Mesenchymal stem cell (in vitro differentiated cells and primary cell): ENCODE results near the gene IFT122.
"Not testable (repeated sequence)": the region's sequence is repeated elsewhere in the genome, so short reads cannot be mapped to it uniquely, and the experiment has no call there.

ENCODE experiments used
- DNase-seq: peaks from one replicate; pipeline ENCODE4 v3.0.0-alpha.2; 2013
- H2AFZ ChIP-seq: one replicate; pipeline ENCODE4 v1.6.1; 2013; ENCODE audit warnings: low read depth, mild to moderate bottlenecking, control low read depth, inconsistent platforms, low read length, moderate library complexity
- H2AK5ac ChIP-seq: 2 replicates; pipeline ENCODE4 v1.6.1; 2013; ENCODE audit warnings: low read length, moderate library complexity, mild to moderate bottlenecking, inconsistent platforms; ENCODE audit not compliant: severe bottlenecking
- H2BK120ac ChIP-seq: one replicate; pipeline ENCODE4 v1.6.1; 2013; ENCODE audit warnings: low read depth, mild to moderate bottlenecking, inconsistent platforms, low read length, moderate library complexity
- H2BK12ac ChIP-seq, 2 experiments: one replicate each; pipeline ENCODE4 v1.6.1; 2013; ENCODE audit warnings: inconsistent platforms in 2 of 2, low read length in 2 of 2, mild to moderate bottlenecking in 2 of 2, moderate library complexity in 2 of 2, control low read depth in 1 of 2
- H2BK15ac ChIP-seq: one replicate; pipeline ENCODE4 v1.6.1; 2013; ENCODE audit warnings: mild to moderate bottlenecking, low read depth, inconsistent platforms; ENCODE audit not compliant: poor library complexity, severe bottlenecking
- H2BK5ac ChIP-seq: 2 replicates; pipeline ENCODE4 v1.6.1; 2013; ENCODE audit warnings: low read depth, mild to moderate bottlenecking, low read length, control low read depth, inconsistent platforms; ENCODE audit not compliant: poor library complexity, severe bottlenecking
- H3K14ac ChIP-seq, 2 experiments: one replicate each; pipeline ENCODE4 v1.6.1; 2013; ENCODE audit warnings: inconsistent platforms in 2 of 2, low read length in 2 of 2, control low read depth in 1 of 2, mild to moderate bottlenecking in 1 of 2, moderate library complexity in 1 of 2
- H3K18ac ChIP-seq, 2 experiments: one replicate each; pipeline ENCODE4 v1.6.1; 2013; ENCODE audit warnings: inconsistent platforms in 2 of 2, low read length in 2 of 2, control low read depth in 1 of 2, low read depth in 1 of 2, mild to moderate bottlenecking in 1 of 2
- H3K23ac ChIP-seq, 2 experiments: one replicate each; pipeline ENCODE4 v1.6.1; 2013; ENCODE audit warnings: inconsistent platforms in 2 of 2, low read length in 2 of 2, mild to moderate bottlenecking in 2 of 2, moderate library complexity in 2 of 2, control low read depth in 1 of 2
- H3K27ac ChIP-seq: 2 replicates; pipeline ENCODE4 v1.5.1; 2013; ENCODE audit warnings: mild to moderate bottlenecking, moderate library complexity, low read length, control low read depth, inconsistent platforms; ENCODE audit not compliant: poor library complexity, severe bottlenecking
- H3K27me3 ChIP-seq, 2 experiments: 2 replicates each; pipeline versions ENCODE4 v1.6.1 to v1.7.0; 2013; ENCODE audit warnings: low read length in 2 of 2, mild to moderate bottlenecking in 2 of 2, moderate library complexity in 2 of 2, control low read depth in 1 of 2, inconsistent platforms in 1 of 2; ENCODE audit not compliant: control insufficient read depth in 1 of 2, insufficient read depth in 1 of 2
- H3K36me3 ChIP-seq, 2 experiments: 2 replicates each; pipeline versions ENCODE4 v1.6.1 to v1.7.0; 2013; ENCODE audit warnings: low read length in 2 of 2, control low read depth in 1 of 2, inconsistent platforms in 1 of 2, low read depth in 1 of 2, mild to moderate bottlenecking in 1 of 2; ENCODE audit not compliant: insufficient read depth in 2 of 2, control insufficient read depth in 1 of 2
- H3K4ac ChIP-seq, 2 experiments: one replicate each; pipeline ENCODE4 v1.6.1; 2013; ENCODE audit warnings: inconsistent platforms in 2 of 2, low read length in 2 of 2, mild to moderate bottlenecking in 2 of 2, moderate library complexity in 2 of 2, control low read depth in 1 of 2, low read depth in 1 of 2
- H3K4me1 ChIP-seq: 2 replicates; pipeline ENCODE4 v1.6.1; 2013; ENCODE audit warnings: low read depth, low read length, control low read depth; ENCODE audit not compliant: control insufficient read depth, insufficient read depth
- H3K4me2 ChIP-seq: 2 replicates; pipeline ENCODE4 v1.6.1; 2013; ENCODE audit warnings: low read length, mild to moderate bottlenecking, inconsistent platforms; ENCODE audit not compliant: poor library complexity, severe bottlenecking
- H3K4me3 ChIP-seq, 2 experiments: 2 replicates each; pipeline versions ENCODE4 v1.5.1 to v1.7.0; 2013; ENCODE audit warnings: low read length in 2 of 2, mild to moderate bottlenecking in 2 of 2, control low read depth in 1 of 2, low read depth in 1 of 2; ENCODE audit not compliant: insufficient read depth in 1 of 2
- H3K79me1 ChIP-seq: replicated peaks from 2 replicates; pipeline ENCODE4 v1.6.1; 2013; ENCODE audit warnings: mild to moderate bottlenecking, control low read depth, low read length, inconsistent platforms; ENCODE audit not compliant: poor library complexity, severe bottlenecking
- H3K9ac ChIP-seq: 2 replicates; pipeline ENCODE4 v1.7.0; 2013; ENCODE audit warnings: mild to moderate bottlenecking, low read length, moderate library complexity
- H3K9me3 ChIP-seq: 2 replicates; pipeline ENCODE4 v1.7.0; 2013; ENCODE audit warnings: mild to moderate bottlenecking, low read length; ENCODE audit not compliant: control insufficient read depth
- H4K8ac ChIP-seq: one replicate; pipeline ENCODE4 v1.6.1; 2013; ENCODE audit warnings: inconsistent platforms, mild to moderate bottlenecking, low read length, moderate library complexity
- H4K91ac ChIP-seq: one replicate; pipeline ENCODE4 v1.6.1; 2013; ENCODE audit warnings: mild to moderate bottlenecking, low read length, inconsistent platforms
- WGBS: methylation state at CpG from one replicate; pipeline ENCODE4 v1.1.7; 2013; ENCODE audit warnings: mixed read lengths; 5-methylcytosine and 5-hydroxymethylcytosine counted together

The IFT122 gene

GRCh38 chr3:129487183-129487867, 47.3 kb downstream of the IFT122 start:
- Histone ChIP-seq H3K27ac (no peak overlapping the region), H3K9me3 (no peaks in the 10 kb centered on the region), H3K36me3 (peaks cover 23 to 24% of the 10 kb centered on the region in 2 experiments), H3K4me2 (no peak overlapping the region), H3K18ac (peak overlapping the region in 1 of 2 experiments; percentile 28), H2BK120ac (no peak overlapping the region), H4K91ac (peak overlapping the region; percentile 41), H3K4me1 (peaks cover 14% of the 10 kb centered on the region), H2BK12ac (peak overlapping the region in 1 of 2 experiments; percentile 58), H3K23ac (no peak overlapping the region), H2AFZ (no peak overlapping the region), H3K9ac (peak overlapping the region; percentile 84), H3K14ac (no peak overlapping the region), H3K27me3 (no peaks in the 10 kb centered on the region), H2BK5ac (no peak overlapping the region), H3K4me3 (no peak overlapping the region), H3K79me1 (no peaks in the 10 kb centered on the region), H3K4ac (no peak overlapping the region), H2BK15ac (no peak overlapping the region), H4K8ac (no peak overlapping the region), H2AK5ac (no peak overlapping the region)
- 94% methylated on average over 13 of the region's 13 CpGs for WGBS
- DNase-seq: no peak

- H2AK5ac ChIP-seq, H3K4ac ChIP-seq, H3K18ac ChIP-seq, H3K4me2 ChIP-seq, H4K8ac ChIP-seq, H2BK120ac ChIP-seq, H4K91ac ChIP-seq, H3K79me1 ChIP-seq, DNase-seq, H2AFZ ChIP-seq, H2BK5ac ChIP-seq, H2BK15ac ChIP-seq, H3K27me3 ChIP-seq, H3K14ac ChIP-seq, H2BK12ac ChIP-seq, H3K23ac ChIP-seq, H3K9me3 ChIP-seq, H3K4me3 ChIP-seq, H3K27ac ChIP-seq: not testable (repeated sequence)
- H3K4me1 ChIP-seq: peaks cover 14% of the 10 kb centered on the region
- WGBS: 94% methylated on average over 4 of the region's 4 CpGs
- peak overlapping the region; percentile 84 for H3K9ac ChIP-seq
- peaks cover 24% of the 10 kb centered on the region in 2 experiments for H3K36me3 ChIP-seq
These were observed 47.9 kb downstream of the IFT122 start for GRCh38 chr3:129487868-129488335.

- WGBS: 96% methylated on average over 10 of the region's 10 CpGs
These were observed 49.2 kb downstream of the IFT122 start for GRCh38 chr3:129489258-129489657.

DNA sequence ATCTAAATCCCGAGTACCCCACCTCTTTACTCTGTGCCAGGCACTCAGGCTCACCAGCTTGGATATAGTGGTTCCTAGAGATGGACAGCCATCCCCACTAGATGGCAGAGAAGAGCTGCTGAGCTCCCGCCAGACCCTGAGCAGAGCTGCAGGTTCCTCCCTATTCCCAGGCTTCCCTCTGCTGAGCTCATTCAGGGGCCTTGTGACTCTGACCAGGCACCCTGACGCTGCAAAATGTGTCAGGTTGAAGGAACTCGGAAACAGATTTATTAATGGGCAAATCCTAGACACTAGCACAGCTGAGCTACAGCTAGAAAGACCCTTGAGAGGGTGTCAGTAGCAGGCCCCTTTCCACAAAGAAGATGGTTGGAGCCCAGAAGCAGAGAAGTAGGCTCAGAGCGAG, 50.2 kb downstream of the IFT122 start:
- H2BK12ac ChIP-seq: peak overlapping the region; percentile 81 to 85
- 21% methylated on average over 5 of the region's 5 CpGs for WGBS
- DNase-seq: peak; percentile 95
- peak overlapping the region in 1 of 2 experiments; percentile 45 for H3K4ac ChIP-seq
- peak overlapping the region; percentile 6 for H3K27ac ChIP-seq
- no peaks in the 10 kb centered on the region for H3K27me3 ChIP-seq
- peak overlapping the region; percentile 54 for H4K8ac ChIP-seq
- H2AK5ac ChIP-seq: no peak overlapping the region
- H4K91ac ChIP-seq: peak overlapping the region; percentile 36
- peaks cover 14 to 24% of the 10 kb centered on the region in 2 experiments for H3K36me3 ChIP-seq
- H2BK15ac ChIP-seq: no peak overlapping the region
- H3K18ac ChIP-seq: peak overlapping the region; percentile 14 to 88
- H3K4me3 ChIP-seq: no peak overlapping the region
- peaks cover 14% of the 10 kb centered on the region for H3K4me1 ChIP-seq
- H3K79me1 ChIP-seq: no peaks in the 10 kb centered on the region
- no peak overlapping the region for H2AFZ ChIP-seq
- no peak overlapping the region for H2BK5ac ChIP-seq
- H3K9me3 ChIP-seq: no peaks in the 10 kb centered on the region
- peak overlapping the region; percentile 81 for H3K9ac ChIP-seq
- no peak overlapping the region for H3K14ac ChIP-seq
- H2BK120ac ChIP-seq: peak overlapping the region; percentile 59
- H3K23ac ChIP-seq: no peak overlapping the region
- no peak overlapping the region for H3K4me2 ChIP-seq

More at GRCh38 chr3:129489258-129489657, 49.2 kb downstream of the IFT122 start:
- not testable (repeated sequence) for H2AK5ac ChIP-seq, H3K18ac ChIP-seq, H3K27ac ChIP-seq, H3K27me3 ChIP-seq, H3K14ac ChIP-seq, H4K8ac ChIP-seq, H2BK5ac ChIP-seq, H3K4me3 ChIP-seq, H2AFZ ChIP-seq, H3K4me2 ChIP-seq, H2BK12ac ChIP-seq, H3K23ac ChIP-seq, H3K4ac ChIP-seq, DNase-seq, H3K9me3 ChIP-seq, H4K91ac ChIP-seq, H2BK120ac ChIP-seq, H3K79me1 ChIP-seq
- peaks cover 14% of the 10 kb centered on the region for H3K4me1 ChIP-seq
- H3K9ac ChIP-seq: peak overlapping the region; percentile 81
- H2BK15ac ChIP-seq: peak overlapping the region; percentile 56
- H3K36me3 ChIP-seq: peaks cover 14 to 27% of the 10 kb centered on the region in 2 experiments
